Erythroblast (primary cell): ENCODE results near the gene RAB7A.

Experiments
- GATA1 ChIP-seq: IDR thresholded peaks from 2 replicates; pipeline ENCODE4 v1.6.1; 2011; ENCODE audit warnings: low read depth, mild to moderate bottlenecking, control low read depth, low read length, moderate library complexity
- POLR2A ChIP-seq: IDR thresholded peaks from 2 replicates; pipeline ENCODE4 v1.6.1; 2011; ENCODE audit warnings: mild to moderate bottlenecking, low read length

DNA sequence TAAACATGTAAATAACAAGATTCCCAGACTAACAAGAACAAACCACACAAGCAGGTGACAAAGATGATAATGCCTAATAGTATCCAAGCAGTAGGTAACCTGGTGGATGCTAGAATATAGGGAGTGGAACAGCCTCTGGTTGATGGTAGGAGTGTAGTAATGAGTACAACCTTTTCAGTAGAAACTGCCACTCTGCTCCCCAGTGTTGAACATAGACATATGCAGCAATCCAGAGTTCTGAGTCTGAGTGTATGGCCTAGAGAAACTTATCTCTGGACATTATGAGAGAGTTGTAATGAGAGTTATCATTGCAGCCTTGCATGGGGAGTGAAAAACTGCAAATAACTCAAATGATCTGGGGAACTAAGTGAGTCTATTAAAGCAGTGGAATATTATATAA is 77.3 kb downstream of the RAB7A start:
- no peak for TF ChIP-seq POLR2A
- TF ChIP-seq GATA1: no peak
